EL (cell line): ENCODE measurements around the gene SCAMP2.

ENCODE experiments used
- DNase-seq: peaks from one replicate; pipeline ENCODE4 v3.0.0-alpha.2; 2016

The SCAMP2 gene

GRCh38 chr15:74857671-74858368, 15.3 kb downstream of the SCAMP2 start:
- DNase-seq: no peak

GRCh38 chr15:74857082-74857655, 16.0 kb downstream of the SCAMP2 start:
- no peak for DNase-seq

GRCh38 chr15:74856537-74856936, 16.6 kb downstream of the SCAMP2 start:
- no peak for DNase-seq

- DNase-seq: no peak
Measured at GRCh38 chr15:74855857-74856256, 17.3 kb downstream of the SCAMP2 start.

GRCh38 chr15:74854453-74855022, 18.6 kb downstream of the SCAMP2 start:
- no peak for DNase-seq

- no peak for DNase-seq
Measured at GRCh38 chr15:74851960-74852359, 21.2 kb downstream of the SCAMP2 start.

- no peak for DNase-seq
Measured at GRCh38 chr15:74850393-74850792, 22.8 kb downstream of the SCAMP2 start.

GRCh38 chr15:74847432-74847831, 25.7 kb downstream of the SCAMP2 start:
- no peak for DNase-seq

- no peak for DNase-seq
Measured at GRCh38 chr15:74845581-74845980, 27.6 kb downstream of the SCAMP2 start.

- no peak for DNase-seq
Measured at GRCh38 chr15:74845208-74845568, 28.0 kb downstream of the SCAMP2 start.

- DNase-seq: no peak
Measured at GRCh38 chr15:74844319-74845207, 28.6 kb downstream of the SCAMP2 start.

- DNase-seq: no peak
Measured at GRCh38 chr15:74843891-74844299, 29.3 kb downstream of the SCAMP2 start.

GRCh38 chr15:74843445-74843828, 29.7 kb downstream of the SCAMP2 start:
- DNase-seq: no peak

- peak; percentile 85 for DNase-seq
Measured at GRCh38 chr15:74842581-74843444, 30.4 kb downstream of the SCAMP2 start, which contains the start of gene ULK3. Gene ULK3 (minus strand): TSS chr15:74843156. CDS start chr15:74843105, 51 bp downstream.

GRCh38 chr15:74841891-74842373, 31.2 kb downstream of the SCAMP2 start:
- DNase-seq: no peak

GRCh38 chr15:74840851-74841775, 32.1 kb downstream of the SCAMP2 start:
- DNase-seq: no peak

- no peak for DNase-seq
Measured at GRCh38 chr15:74839526-74840395, 33.4 kb downstream of the SCAMP2 start.

GRCh38 chr15:74838746-74839525, 34.2 kb downstream of the SCAMP2 start:
- no peak for DNase-seq

- DNase-seq: no peak
Measured at GRCh38 chr15:74838137-74838516, 35.0 kb downstream of the SCAMP2 start.
